ENCODE data around the gene TNNT3.

DNA sequence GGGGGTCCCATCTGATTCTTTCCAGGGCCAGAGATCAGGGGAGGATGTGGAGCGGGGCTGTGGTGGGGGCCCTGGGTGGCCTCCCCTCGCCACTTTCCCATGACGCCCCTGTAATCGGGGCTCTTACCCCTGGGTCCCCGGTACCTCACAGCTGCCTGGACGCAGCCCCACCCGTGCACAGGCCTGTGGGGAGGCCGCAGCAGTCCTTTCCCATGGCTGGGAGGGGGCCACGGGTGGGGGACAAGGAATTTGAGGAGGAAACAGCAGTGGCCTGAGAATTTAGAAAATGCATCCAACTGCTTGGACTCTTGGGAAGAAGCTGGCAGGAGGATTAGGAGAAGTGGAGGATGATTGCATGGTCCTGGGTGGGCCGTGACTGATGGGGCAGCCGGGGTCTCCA, 60.1 kb downstream of the TNNT3 start:
- no peak for TF ChIP-seq POLR2A (IDR thresholded peaks at IDR 0.05; ENCODE audit: low read length)
- no peak for TF ChIP-seq GATA1 (IDR thresholded peaks at IDR 0.05; ENCODE audit: low read depth, low read length)
